ENCODE data around the gene ARL15.

DNA sequence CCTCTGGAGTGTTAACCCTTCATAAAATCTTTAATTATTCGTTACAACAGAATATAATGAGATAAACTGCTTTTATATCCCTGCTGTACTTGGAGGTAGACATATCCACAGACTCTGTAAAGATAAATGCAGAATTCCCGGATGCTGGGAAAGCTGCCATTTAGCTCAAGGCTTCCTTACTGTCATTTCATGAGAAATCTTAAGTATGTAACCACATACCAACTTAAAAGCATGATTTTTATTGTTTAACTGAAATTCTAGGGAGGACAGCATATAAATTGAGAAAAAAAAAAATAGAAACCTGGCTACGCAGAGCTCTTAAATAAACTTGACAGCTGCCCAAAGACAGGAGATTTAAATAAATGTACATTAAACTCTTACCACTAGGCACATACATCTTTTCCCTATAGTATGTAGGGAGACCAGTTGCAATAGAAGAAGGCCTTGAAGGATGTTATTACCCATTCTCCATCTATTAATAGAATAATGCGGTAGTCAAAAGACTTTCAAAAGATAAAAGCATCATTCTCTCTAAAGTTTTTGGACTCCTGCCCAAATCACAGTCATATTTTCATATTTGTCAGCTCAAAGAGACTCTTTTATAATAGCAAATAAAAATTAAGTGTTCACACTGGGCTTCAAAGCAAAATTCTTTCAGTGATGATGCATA is 376.1 kb downstream of the ARL15 start:
- TF ChIP-seq EZH2phosphoT487 (IDR thresholded peaks at IDR 0.05; ENCODE audit: low read depth), result no peak
- TF ChIP-seq, protein P1, sequence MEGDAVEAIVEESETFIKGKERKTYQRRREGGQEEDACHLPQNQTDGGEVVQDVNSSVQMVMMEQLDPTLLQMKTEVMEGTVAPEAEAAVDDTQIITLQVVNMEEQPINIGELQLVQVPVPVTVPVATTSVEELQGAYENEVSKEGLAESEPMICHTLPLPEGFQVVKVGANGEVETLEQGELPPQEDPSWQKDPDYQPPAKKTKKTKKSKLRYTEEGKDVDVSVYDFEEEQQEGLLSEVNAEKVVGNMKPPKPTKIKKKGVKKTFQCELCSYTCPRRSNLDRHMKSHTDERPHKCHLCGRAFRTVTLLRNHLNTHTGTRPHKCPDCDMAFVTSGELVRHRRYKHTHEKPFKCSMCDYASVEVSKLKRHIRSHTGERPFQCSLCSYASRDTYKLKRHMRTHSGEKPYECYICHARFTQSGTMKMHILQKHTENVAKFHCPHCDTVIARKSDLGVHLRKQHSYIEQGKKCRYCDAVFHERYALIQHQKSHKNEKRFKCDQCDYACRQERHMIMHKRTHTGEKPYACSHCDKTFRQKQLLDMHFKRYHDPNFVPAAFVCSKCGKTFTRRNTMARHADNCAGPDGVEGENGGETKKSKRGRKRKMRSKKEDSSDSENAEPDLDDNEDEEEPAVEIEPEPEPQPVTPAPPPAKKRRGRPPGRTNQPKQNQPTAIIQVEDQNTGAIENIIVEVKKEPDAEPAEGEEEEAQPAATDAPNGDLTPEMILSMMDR (IDR thresholded peaks at IDR 0.05; ENCODE audit: low read depth, low read length), result no peak

Data from OCI-LY3 (cell line).